DMS153 treated with DMSO at 0.1 percent for 48 hours (cell line): ENCODE measurements around the gene MTX1.

Experiments used
- DNase-seq: peaks from one replicate; lab custom pipeline; 2025; ENCODE audit not compliant: unreplicated experiment; lab: John Stamatoyannopoulos, UW

The MTX1 gene

GRCh38 chr1:155174324-155175280 lies 33.9 kb upstream of the MTX1 start:
- no peak for DNase-seq

- no peak for DNase-seq
These were observed 33.1 kb upstream of the MTX1 start for GRCh38 chr1:155175281-155175926.

- DNase-seq, result no peak
These were observed 32.5 kb upstream of the MTX1 start for GRCh38 chr1:155175927-155176371.

GRCh38 chr1:155176544-155177071 lies 31.9 kb upstream of the MTX1 start:
- peak; percentile 90 for DNase-seq

- DNase-seq, result no peak
These were observed 31.1 kb upstream of the MTX1 start for GRCh38 chr1:155177192-155177917.

GRCh38 chr1:155177918-155178281 lies 30.6 kb upstream of the MTX1 start:
- DNase-seq, result no peak

- DNase-seq, result no peak
These were observed 29.9 kb upstream of the MTX1 start for GRCh38 chr1:155178441-155179111.

GRCh38 chr1:155179112-155180031 lies 29.1 kb upstream of the MTX1 start:
- no peak for DNase-seq

- no peak for DNase-seq
These were observed 27.0 kb upstream of the MTX1 start for GRCh38 chr1:155181371-155182051.

- no peak for DNase-seq
These were observed 26.4 kb upstream of the MTX1 start for GRCh38 chr1:155182052-155182550.

GRCh38 chr1:155183775-155184221 lies 24.7 kb upstream of the MTX1 start:
- no peak for DNase-seq

GRCh38 chr1:155184351-155184811 lies 24.1 kb upstream of the MTX1 start:
- no peak for DNase-seq

GRCh38 chr1:155184835-155185782 lies 23.4 kb upstream of the MTX1 start:
- DNase-seq, result no peak

- no peak for DNase-seq
These were observed 22.8 kb upstream of the MTX1 start for GRCh38 chr1:155185783-155186066.

GRCh38 chr1:155186067-155186793 lies 22.3 kb upstream of the MTX1 start:
- peak; percentile 38 for DNase-seq

- no peak for DNase-seq
These were observed 21.6 kb upstream of the MTX1 start for GRCh38 chr1:155186794-155187455.

- DNase-seq, result no peak
These were observed 21.0 kb upstream of the MTX1 start for GRCh38 chr1:155187456-155187891.
